HG02852 (cell line): ENCODE results near the gene BIRC7.
"Not testable (repeated sequence)": the region's sequence is repeated elsewhere in the genome, so short reads cannot be mapped to it uniquely, and the experiment has no call there.

Source experiments
- ATAC-seq: cut with Tn5 transposase; IDR thresholded peaks from one replicate; pipeline ENCODE4 v1.9.1; 2021; ENCODE audit warnings: mild to moderate bottlenecking, moderate library complexity; ENCODE audit not compliant: unreplicated experiment

The BIRC7 gene

DNA sequence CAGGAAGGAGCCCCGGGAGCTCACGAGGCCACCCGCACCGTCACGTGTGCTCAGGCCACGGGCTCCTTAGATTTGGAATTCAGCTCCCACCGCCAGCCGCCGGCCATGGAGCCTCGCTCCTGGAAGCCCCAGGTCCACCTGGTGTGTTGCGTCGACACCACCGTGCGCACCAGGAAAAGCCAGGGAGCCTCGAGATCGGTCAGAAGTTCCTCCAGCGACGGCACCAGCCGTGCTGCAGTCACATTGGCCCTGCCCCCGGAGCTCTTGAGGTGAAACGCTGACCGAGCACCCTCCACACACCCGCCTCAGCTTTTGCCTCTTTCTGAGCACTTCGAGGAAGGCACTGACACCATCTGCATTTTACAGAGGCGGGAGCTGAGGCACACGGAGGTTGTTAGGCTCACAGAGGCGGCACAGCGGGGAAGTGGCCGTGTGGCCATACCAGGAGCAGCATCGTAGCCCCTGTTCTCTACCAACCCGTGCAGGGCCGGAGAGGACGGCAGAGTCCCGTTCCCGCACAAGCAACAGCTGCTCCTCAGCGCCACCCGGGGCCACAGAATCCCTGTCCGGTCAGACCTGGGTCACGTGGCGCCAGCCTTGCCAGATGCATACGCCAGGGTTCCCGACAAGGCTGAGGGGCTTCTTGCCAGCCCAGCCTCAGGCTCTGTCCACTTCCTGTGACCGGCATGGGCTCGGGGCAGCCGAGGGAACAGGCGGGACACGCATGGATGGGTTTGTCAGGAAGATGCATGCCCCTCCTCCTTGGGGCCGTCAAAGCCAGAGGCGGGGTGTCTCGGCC, 11.0 kb downstream of the BIRC7 start:
- no peak for ATAC-seq

DNA sequence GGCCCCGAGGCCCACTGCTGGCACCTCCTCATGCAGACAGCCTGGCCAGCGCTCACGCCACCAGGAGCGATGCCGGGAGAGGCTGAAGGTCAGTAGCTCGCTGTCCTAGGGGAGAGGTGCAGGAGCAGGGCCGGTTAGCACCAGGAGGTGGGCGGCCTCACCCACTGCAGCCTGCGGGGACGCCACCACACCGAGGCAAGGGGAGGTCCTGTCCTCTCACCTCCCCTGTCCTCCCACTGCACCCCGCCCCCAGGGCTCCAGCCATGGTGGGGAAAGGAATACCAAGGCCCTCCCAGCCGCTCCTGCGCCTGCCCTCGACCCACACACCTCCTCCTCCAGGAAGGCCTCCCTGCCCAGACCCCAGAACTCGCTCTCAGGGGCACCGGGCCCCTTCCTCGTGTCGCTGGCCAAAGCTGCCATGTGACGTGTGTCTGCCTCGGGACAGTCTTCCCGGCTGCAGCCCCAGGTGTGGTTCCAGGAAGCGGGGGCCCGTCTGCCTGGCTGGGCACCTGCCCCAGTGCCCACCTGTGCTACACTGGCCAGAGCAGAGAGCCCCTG, 12.0 kb downstream of the BIRC7 start:
- ATAC-seq = no peak

DNA sequence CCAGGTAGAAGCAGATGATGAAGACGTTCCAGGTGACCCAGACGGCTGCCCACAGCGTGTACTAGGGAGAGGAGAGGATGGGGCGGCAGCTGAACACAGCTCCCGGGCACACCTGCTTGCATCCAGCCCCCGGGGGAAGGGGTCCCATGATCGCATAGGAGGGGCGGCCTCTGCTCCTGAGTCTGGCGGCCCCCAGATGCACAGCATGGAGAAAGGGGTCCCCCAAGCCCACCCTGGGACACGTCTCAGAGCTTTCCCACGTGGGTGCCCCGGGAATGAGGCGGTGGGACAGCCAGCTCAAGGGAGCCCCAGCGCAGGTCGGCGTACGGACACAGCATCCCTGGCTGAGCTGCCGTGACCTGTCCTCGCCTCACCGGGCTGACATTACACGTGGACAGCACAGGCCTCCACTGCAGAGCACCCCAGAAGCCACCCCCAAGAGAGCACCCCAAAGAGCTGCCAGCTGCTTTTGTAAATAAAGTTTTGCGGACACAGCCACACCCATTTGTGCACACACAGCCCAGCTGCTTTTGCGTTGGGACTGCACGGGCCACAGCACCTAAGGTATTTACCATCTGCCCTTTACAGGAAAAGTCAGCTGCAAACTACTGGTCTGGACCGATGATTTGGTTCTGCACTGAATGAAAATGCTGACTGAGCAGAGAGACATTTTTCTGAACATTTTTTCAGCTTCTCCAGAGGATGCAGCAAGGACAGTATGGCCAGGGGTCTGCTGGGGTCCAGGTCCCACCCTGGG, 13.3 kb downstream of the BIRC7 start:
- ATAC-seq = no peak

DNA sequence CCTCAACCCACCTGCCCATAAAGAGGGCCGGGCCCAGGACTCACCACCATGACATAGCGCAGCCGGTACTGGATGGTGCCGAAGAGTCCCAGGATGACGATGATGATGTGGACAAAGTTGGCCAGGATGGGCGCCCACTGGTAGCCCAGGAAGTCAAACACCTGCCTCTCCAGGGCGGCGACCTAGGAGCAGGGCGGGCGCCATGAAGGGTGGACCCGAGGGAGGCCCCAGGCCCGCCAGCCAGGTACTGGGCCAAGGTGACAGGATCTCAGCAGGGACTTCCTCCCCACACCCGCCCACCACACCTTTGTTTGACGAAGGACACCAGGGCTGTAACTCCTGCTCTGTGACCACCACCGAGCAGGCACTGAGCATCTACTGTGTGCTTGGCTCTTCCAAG, 14.2 kb downstream of the BIRC7 start:
- no peak for ATAC-seq

DNA sequence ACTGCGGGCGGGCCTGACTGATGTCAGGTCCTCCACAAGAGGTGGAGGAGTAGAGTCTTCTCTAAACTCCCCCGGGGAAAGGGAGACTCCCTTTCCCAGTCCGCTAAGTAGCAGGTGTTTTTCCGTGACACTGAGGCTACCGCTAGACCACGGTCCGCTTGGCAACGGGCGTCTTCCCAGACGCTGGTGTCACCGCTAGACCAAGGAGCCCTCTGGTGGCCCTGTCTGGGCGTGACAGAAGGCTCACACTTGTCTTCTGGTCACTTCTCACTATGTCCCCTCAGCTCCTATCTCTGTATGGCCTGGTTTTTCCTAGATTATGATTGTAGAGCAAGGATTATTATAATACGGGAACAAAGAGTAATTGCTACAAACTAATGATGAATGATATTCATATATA, 15.6 kb downstream of the BIRC7 start:
- not testable (repeated sequence) for ATAC-seq

DNA sequence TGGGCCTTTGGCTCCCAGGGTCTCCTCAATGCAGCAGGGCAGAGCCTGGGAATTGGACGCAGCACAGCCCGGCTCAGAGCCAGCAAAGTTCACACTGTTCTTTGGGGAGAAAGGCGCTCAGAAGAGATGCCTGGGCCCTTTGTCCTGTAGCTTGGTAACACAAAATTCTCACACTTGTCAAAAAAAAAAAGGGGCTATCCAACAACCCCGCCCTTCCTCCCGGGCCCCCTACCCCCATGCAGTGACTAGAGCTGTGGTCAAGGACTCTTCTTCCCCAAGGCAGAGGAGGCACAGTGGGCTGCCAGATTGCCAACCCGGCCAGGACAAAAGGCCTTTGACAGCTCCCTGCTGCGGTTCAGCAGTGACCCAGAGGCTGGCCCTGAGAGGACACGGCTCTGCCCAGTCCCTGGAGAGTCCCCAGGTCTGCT, 16.6 kb downstream of the BIRC7 start:
- no peak for ATAC-seq

DNA sequence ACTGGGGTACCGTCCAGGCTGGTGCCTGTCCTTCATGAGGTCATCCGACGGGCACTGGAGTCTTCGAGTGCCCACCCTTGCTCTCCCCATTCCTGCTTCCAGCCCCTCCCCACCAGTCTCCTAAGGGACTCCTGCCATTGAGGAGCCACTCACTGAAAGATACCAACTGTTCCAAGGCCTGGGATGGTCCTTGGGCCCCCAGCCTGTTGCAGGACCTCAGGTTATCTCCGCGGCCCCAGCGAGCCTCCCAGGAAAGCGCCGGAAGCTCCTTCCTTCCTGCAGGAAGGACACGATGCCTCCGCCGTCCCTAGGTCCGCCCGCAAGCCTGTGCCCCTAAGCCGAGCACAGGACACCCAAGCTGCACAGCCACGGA, 17.3 kb downstream of the BIRC7 start:
- no peak for ATAC-seq

DNA sequence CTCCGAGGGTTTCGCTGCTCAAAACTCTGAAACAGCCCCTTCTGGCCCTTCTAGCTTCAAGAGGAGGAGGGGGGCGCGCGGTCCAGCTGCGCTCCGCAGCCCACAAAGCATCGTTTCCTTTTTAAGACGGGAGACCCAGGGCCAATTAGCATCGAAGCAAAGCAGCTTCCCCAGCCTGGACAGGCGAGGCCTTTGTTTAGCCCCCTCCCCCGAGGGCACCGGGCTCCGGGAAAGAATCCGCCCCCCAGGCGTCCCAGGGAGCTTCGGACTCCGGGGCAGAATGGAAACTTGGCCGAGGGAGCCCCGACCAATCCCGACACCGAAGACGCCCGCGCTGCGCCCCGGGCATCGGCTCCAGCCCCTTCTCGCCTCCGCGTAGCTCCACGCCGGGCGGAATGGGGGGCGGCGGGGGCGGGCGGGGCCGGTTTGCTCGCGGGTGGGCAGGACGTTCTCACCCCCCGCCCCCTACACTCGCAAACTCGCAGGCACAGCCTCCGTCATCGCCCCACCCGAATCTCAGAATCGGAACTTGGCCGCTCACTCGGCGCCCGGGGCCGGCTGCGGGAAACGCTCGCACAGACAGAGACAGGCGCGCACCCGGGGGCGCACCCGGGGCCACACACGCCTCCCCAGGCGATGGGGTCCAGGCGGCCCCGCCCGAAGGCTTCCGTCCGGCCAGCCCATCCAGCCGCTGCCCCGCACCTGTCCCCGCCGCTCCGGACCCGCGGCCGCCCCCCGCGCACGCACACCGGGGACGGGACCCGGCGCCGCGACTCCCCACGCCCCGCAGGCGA, 17.9 kb downstream of the BIRC7 start:
- no peak for ATAC-seq

DNA sequence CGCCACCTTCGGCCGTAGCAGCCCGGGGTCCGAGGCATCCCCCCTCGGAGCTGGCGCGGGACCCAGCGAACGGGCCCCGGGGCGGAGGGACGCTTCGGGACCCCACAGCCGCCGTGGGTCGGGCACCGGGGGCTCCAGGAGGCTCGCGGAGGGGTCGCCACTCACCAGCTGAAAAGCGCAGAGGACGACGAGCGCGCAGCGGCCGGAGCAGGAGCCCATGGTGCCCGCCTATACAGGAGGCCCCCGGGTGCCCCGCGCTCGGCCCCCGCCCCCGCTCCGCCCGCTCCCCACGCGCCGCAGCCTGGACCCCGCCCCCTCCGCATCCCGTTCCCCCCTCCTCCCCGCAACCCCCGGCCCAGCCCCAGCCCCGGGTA, 18.5 kb downstream of the BIRC7 start, which contains the start of gene NKAIN4:
TSS of gene NKAIN4 (minus strand) at position 232 of the 374 bp plus-strand sequence. CDS start at position 219, 13 bp downstream.
- ATAC-seq = no peak

DNA sequence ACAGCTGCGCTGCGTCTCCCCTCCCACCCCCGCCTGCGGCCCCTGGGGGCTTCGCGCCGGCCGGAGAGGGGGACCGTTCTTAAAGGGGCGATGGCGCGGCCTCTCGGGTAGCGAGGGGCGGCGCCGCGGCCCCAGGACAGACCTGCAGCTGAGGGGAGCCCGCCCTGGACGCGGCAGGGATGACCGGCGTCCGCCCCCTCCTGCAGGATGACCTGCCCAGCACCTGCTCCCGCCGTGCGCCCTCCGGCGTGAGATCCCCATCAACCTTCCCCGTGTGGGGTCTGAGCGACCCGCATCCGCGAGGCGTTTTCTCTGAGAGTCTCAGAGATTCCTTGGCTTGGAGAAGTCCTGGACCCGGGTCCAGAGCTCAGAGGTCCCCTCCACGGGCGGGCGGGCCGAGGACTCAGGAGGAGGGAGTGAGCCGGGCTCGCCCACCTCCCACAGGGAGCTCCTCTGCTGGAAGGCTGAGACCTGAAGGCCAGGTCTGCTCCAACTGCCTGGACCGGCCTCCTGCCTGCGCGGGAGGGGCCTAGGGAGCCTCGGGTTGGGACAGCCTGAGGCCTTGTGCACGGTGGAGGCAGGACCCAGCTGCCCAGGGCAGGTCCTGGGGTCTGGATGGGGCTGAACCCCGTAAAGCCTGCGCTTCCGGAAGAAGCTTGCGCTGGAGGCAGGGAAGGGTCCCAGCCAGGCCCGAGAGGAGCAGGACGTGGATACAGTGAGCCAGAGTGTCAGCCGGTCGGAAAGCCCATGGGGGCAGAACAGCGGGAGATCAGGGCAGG, 19.1 kb downstream of the BIRC7 start:
- ATAC-seq = no peak

DNA sequence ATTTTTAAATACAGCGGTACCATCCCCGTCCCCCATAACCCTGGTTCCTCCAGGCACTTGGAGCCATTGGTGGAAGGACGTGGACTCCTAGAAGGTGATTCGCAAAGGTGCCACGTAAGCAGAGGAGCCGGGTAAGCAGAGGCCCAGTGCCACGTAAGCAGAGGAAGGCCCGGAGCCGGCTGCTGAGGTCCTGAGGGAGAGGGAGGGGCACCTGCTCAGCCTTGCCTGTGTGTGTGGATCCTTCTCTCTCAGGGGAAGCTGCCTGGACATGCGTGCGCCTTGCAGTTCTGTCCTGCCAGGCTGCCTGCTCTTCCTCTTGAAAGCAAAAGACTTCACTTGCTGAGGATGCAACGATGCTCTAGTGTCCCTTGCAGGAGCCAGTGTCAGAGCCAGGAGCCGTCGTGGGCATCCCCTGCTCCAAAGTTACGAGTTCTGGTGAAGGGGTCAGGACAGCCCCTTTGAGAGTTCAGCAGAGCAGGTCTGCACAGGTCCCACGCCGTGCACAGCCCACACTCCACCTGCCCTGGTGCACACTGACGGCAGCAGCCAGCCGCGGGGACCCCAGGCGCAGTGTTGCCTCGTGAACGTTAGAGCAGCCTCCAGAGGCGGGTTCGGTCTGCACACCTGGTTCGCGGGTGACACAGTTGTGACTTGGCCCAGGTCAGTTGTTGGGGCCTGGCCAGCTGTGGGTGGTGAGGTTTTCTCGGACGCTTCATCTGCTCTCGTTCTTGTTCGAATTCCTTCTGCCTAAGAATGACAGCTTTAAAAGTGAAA, 20.4 kb downstream of the BIRC7 start:
- ATAC-seq = no peak

DNA sequence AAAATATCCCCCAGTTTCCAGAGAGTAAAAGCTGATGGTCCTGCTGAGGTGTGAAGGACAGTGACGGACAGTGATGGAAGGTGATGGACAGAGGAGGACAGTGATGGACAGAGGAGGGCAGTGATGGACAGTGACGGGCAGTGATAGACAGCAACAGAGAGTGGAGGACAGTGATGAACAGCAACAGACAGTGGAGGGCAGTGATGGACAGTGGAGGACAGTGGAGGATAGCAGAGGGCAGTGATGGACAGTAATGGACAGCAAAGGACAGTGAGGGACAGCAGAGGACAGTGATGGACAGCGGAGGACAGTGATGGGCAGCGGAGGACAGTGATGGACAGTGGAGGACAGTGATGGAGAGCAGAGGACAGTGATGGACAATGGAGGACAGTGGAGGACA, 21.2 kb downstream of the BIRC7 start:
- ATAC-seq = no peak

DNA sequence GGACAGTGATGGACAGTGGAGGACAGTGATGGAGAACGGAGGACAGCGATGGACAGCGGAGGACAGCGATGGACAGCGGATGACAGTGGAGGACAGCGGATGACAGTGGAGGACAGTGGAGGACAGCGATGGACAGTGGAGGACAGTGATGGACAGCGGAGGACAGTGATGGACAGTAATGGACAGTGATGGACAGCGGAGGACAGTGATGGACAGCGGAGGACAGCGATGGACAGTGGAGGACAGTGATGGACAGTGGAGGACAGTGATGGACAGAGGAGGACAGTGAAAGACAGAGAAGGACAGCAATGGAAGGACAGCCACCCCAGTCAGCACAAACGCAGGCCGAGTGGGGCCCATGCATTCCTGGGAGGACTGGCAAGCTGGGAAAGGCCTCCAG, 21.9 kb downstream of the BIRC7 start:
- ATAC-seq = no peak

DNA sequence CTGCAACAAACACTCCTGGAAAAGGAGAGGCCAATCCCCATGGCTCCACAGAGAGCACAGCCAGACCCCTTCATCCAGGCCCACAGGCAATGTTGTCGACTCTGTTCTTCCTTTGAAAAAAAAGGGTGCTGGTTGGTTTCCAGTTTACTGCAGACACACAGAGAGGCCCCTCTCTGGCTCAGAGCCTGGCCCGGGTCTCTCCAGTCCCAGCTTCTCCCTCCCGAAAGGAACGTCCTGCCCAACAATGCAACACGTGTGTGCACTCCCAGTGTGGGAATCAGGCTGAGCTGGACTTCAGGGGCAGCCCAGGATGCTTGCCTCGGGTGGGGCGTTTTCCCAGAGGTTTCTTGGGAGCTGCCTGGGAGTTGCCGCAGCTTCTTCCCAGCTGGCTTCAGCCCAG, 23.1 kb downstream of the BIRC7 start:
- ATAC-seq = no peak

DNA sequence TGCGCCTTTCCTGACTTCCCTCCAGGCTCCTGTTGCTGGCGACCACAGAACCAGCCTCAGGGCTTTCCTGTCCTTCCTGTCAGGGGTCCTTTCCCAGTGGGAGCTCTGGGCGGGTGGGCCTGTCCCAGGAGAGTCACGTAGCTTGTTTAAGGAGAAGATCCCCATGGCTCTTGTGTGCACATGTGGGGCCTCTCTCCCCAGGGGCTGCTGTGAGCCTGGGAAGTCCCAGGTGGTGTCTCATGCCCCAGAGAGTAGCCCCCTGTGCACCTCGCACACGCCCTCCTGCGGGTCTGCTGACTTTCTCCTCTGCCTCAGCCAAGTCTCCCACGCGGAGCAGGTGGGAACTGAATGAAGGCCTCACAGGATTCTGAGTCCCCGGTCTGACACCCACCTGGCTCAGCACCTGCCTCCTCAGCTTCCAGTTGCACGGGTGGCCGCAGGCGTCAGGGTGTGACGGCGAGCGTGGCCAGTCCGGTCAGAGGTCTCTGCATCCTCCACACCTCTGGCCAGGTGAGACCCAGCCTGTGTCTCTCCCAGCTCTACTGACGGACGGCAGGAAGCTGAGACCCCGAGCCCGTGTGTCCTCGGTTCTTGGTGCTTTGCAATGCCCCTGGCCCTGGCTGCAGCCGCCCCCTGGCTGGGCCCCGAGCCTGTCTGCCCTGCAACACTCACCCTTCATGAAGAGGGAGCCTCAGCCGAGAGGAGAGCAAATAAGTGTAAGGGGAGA, 24.2 kb downstream of the BIRC7 start:
- no peak for ATAC-seq

DNA sequence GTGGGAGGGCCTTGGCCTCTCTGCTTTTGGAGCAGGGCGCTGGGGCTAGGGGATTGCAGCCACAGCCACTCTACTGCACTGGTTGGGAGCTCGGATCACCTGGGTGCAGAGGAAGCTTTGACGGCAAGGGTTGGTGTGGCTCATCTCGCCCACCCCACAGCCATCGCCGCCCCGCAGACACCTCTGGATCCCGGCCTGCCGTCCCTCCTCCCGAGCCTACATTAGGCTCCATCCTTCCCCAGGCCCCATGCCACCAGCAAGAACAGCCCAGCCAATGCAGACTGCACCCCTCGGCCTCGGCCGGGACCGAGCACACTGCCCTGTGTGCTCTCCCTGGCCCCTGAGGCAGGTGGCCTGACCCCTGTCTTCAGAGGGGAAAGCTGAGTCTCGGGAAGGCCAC, 24.8 kb downstream of the BIRC7 start:
- no peak for ATAC-seq

DNA sequence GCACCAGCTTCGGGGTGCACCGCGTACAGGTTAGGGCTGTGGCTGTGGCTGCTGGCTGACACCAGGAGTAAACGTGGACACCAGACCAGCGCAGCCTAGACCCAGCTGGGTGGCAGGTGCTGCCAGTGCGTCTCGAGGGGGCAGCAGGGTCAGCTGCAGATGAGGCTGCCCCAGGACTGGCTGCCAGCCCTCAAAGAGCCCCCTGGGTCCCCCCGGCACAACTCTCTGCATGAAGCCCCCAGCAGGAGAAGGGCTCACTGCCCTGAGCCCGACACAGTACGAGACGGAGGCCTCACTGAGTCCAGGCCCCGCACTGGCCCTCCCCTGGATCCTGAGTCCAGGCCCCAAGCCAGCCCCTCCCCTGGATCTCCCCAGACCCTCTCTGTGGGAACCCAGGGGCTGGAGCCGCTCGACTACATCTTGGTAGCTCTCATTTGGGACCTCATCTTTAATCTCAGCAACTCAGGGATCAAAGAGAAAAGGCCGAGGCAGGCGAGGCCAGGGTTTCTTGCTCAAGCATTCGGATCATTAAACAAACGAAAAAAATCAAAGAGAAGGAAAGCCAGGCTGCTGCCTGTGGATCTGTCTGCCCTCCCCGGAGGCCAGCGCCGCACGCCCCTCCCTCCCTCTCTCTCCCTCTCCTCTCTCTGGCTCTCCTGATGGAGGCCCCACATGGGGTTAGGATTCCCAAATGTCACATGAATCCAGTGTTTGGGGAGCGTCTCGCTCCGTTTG, 25.5 kb downstream of the BIRC7 start:
- no peak for ATAC-seq

DNA sequence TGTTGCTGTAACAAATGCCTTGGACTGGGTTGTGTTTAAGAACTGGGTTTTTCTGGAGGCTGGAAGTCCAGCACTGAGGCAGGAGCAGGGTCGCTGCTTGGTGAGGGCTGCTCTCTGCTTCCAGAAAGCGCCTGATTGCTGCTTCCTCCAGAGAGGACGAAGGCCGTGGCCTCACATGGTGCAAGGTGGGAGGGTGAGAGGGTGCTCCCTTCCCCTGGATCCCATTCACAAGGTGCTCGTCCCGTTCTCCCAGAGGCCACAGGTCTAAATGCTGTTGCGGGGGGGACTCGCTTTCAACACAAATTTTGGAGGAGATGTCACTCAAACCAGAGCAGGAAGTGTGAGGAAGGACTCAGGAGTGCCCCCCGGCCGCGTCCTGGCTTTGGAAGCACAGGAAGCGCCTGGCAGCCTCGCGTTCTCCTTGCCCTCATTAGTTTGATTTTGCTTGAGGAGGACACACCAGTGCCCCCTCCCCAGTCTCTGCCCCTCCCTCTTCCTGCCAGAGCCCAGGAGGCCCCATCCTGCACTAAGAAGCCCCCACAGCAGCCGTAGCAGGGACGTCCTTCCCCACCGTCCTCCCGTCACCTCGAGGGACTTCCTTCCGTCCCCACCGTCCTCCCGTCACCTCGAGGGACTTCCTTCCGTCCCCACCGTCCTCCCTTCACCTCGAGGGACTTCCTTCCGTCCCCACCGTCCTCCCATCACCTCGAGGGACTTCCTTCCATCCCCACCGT, 26.3 kb downstream of the BIRC7 start:
- ATAC-seq = no peak
